Stimulated activated CD4-positive, alpha-beta T cell treated with anti-CD3 and anti-CD28 coated beads, Interleukin-4, amount 100 ng/mL, for 1 hour (primary cell): Measurements from ENCODE around the gene DTNB.
"Not testable (repeated sequence)": the region's sequence is repeated elsewhere in the genome, so short reads cannot be mapped to it uniquely, and the experiment has no call there.

Experiments
- DNase-seq: peaks from one replicate; pipeline ENCODE4 v3.0.0-alpha.2; 2020

DTNB gene

DNA sequence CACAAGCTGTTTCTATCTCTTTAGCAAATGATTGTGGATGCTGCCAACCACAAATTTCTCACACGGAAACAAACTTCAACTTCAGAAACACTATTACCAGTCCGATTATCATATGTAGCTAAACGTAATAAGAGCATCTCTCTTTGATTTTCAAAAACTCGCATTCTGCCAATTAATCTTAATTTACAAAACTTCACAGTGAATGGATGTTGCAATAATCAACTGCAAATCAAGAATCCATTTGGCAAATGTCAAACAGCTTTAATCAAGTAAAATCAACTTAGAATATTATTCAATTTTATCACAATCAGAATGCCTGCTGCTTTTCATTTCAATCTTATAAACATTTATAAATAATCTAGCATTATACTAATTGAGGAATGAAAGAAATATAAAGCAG, 54.2 kb downstream of the DTNB start:
- DNase-seq: no peak

GRCh38 chr2:25618676-25619075, 54.7 kb downstream of the DTNB start:
- no peak for DNase-seq

GRCh38 chr2:25617948-25618646, 55.3 kb downstream of the DTNB start:
- DNase-seq: no peak

GRCh38 chr2:25615920-25616319, 57.5 kb downstream of the DTNB start:
- no peak for DNase-seq

GRCh38 chr2:25615386-25615785, 58.0 kb downstream of the DTNB start:
- DNase-seq: no peak

- no peak for DNase-seq
Measured at GRCh38 chr2:25614711-25615110, 58.7 kb downstream of the DTNB start.

DNA sequence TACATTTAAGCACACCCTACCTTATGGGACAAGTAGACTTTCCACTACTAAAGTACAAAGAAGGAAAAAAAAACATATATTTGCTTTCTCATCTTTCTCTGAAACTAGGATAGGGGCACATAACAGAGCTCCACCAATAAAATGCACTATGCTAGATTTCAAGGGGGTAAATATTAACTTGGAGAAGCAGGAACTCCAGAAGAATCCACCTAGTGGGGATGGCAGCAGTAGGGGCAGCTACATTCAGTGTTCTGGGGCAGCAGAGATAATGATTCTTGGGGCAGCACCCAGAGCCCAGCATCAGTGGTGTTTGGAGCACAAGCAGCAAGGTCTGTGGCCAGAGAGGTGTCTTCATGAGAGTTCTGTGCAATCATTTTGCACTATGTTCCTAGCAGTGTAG, 64.7 kb downstream of the DTNB start:
- DNase-seq: no peak

DNA sequence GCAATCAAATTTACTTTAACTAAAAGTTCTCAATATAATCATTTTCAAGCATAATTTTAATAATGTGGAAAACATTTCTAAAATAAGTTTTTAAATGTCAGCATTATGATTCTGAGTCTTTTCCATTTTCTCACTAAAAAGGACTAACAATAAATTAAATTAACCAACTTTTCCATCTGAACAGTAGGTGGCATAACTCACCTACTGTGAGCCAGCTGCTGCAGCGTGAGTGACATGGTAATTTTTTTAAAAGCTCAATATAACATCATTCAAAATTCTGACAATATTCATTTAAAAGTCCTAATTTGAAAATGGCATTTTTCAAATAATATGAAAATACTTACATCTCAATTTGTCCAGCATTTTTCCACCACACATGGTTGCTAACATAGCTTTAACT, 66.5 kb downstream of the DTNB start:
- DNase-seq: no peak

DNA sequence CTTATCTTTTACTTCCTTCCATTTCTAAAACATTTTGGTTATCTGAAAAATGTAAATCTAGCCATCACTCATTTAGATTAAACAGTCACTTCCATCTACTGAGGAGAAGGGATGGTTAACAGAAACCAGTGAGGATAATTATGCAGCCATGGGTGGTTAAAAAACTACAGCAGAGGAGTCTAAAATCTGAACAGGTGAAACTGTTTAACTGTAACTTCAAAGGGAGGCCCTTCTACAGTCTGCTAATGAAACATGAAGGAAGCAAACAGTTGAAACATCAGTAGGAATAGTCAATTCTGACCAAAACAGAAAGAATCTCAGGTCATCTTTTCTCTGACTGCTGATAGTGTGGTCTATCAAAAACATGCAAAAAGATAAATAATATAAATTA, 71.0 kb downstream of the DTNB start:
- no peak for DNase-seq

DNA sequence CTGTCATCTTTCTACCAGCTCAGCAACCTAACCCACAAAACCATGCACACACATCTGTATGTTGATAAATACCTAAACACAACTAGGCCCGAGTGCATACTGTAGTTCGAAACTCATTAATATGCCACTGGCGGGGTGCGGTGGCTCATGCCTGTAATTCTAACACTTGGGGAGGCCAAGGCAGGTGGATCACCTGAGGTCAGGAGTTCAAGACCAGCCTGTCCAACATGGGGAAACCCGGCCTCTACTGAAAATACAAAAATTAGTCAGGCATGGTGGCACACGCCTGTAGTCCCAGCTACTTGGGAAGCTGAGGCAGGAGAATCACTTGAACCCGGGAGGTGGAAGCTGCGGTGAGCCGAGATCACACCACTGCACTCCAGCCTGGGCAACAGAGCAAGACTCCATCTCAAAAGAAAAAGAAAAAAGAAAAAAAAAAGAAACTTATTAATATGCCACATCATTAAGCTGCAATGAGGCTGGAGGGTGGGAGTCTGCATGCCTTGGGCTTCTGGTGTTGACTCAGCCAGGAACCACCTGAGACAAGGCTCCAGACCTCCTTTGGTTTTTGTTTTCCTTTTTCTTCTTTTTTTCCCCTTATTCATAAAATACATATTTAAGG, 71.6 kb downstream of the DTNB start:
- not testable (repeated sequence) for DNase-seq

DNA sequence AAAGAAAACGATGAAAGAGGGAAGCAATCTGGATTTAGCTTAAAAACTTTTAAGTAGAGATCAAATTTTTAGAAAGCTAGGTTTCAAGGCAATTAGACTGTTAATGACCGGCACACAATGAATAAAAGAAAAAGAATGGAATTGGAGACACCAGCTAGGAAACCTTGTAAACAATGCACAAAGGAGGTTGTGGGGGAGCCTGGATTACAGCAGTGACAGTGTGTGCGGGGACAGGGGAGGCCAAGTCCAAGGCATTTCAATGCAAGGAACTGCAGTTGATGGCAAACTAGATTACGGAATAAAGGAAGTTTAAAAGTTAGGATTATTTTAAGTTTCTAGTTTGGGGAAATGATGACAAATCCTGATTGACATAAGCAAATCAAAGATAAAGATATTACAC, 74.5 kb downstream of the DTNB start:
- DNase-seq: no peak

GRCh38 chr2:25598332-25598731, 75.0 kb downstream of the DTNB start:
- DNase-seq: no peak

DNA sequence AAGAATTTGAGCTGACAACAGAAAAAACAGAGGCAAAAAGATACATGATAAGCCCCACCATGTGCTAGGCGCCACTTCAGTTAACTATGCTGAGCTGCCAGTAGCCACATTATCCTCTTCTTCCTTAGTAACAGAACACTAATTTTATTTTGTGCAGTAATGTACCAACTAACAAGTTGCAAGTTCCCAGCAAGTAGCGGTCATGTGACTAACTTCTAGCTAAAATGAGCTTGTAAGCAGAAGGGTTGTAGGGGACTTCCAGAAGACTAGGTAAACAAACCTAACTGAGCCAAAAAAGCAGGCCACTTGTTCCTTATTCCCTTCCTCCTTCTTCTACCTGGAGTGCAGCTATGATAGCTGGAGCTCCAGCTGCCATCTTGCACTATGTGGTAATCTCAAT, 75.5 kb downstream of the DTNB start:
- DNase-seq: no peak

DNA sequence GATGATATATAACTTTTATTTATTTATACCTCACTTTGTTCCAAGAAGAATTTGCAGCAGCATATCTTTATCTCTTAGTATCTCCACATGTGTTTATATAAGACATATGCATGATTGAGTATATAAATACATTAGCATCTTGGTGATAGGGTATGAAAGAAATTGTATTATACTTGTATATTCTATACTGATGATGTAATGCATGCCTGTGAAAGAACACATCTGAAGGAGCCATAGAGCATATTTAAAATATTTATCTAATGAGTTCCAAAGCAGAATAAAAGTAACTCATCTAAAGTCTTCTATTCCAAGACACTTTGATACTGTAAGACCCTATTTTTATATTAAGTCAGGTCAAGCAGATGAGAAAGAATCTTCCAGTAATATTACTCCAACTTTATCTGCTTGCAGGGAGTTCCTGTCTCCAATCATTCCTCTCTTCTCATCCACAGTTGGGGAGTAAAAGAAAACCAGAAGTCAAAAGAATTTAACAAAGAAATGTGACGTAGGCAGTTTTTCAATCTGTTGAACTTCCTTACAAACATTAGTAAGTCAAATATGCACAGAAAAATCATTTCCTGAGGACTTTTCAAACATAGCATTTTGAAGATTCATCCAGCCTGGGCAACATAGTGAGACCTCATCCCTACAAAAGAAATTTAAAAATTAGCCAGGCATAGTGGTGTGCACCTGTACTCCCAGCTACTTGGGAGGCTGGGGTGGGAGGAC, 76.7 kb downstream of the DTNB start:
- DNase-seq: no peak

- no peak for DNase-seq
Measured at GRCh38 chr2:25595393-25595792, 78.0 kb downstream of the DTNB start.

DNA sequence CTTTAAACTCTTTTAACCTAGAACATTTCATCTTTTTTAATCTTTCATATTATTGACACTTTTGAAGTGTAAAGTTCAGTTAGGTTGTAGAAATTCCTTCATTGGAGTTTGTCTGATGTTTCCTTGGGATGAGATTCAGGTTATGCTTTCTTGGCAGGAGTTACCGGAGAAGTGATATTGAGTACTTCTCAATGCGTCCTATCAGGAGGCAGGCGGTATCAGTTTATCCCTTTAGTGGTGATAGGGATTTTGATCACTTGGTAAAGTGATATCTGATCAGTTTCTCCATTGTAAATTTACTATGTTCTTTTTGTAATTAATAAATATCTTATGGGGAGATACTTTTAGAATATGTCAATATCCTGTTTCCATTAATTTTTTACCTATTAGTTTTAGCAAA, 78.4 kb downstream of the DTNB start:
- DNase-seq: no peak

DNA sequence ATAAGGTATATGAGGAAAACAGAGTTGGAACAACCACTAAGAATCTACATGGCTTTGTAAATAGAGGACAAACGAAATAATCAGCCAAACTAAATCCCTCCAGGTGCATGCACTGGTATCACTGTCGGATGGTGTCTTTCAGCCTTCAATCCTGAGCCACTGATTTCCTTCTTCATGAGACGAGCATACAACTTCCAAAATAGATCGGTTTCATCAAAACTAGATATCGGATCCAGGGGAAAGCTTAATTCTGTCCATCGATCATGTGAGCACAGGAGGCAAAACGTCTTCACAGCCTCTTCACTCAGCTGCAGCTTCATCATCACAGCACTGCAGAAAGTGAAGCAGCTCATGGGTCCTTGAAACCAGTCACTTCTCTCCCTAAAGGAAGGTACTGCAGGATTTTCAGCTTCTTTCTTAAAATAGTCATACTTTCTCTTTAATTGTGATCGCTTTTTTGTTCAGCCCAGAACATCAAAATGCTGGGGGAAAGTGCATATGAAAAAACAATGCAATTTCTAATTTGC, 80.5 kb downstream of the DTNB start:
- DNase-seq: no peak

- DNase-seq: no peak
Measured at GRCh38 chr2:25590921-25591505, 82.4 kb downstream of the DTNB start.

DNA sequence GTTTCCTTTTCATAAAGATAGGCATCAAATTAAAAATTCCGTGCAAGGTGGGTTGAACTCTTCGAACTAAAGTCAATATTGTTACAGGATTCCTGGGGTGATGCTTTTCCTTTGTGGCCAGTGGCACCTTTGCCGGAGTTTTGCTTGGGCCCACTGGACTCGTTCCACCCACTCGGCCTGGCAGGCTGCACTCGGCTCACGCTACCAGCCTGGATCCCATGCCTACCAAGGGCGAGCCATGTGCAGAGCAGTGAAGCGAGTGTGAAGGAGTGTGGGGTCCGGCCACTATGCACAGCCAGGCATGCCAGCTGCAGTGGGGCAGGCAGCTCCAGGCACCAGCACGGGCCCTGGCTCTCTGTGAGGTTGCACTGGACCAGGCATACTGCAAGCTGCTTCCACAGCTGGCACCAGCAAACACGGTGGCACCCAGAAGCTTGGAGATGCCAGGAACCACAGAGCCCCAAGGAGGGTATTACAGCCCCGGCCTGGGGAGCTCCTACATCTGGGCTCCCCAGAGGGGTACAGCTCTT, 83.6 kb downstream of the DTNB start:
- DNase-seq: no peak

DNA sequence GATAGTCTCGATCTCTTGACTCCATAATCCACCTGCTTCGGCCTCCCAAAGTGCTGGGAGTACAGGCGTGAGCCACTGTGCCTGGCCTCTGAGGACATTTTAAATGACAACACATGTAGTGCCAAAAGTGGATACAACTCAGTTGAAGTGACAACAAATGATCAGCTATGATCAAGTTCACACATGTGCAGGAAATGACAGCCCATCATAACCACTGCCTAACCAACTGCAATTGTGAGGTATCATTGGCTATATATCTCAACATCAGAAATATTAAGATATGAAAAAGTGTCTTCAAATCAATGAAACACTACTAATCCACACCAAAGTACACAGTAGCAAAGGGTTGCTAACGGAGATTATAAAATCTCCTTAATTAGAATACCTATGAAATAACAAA, 84.8 kb downstream of the DTNB start:
- DNase-seq: no peak

- DNase-seq: no peak
Measured at GRCh38 chr2:25587361-25587760, 86.0 kb downstream of the DTNB start.

GRCh38 chr2:25586726-25587144, 86.6 kb downstream of the DTNB start:
- no peak for DNase-seq

GRCh38 chr2:25585189-25585588, 88.2 kb downstream of the DTNB start:
- DNase-seq: no peak
